SK-N-SH (cell line): Measurements from ENCODE around the gene TPRX1.
A peak's percentile ranks its signal among the peaks of the same experiment; 100 is the strongest.

Source experiments
- EP300 ChIP-seq, 2 experiments: IDR thresholded peaks; 2 replicates each; pipeline versions ENCODE4 v1.4.0 to v1.6.1; 2012; ENCODE audit warnings: borderline replicate concordance in 1 of 2, low read depth in 1 of 2, low read length in 1 of 2
- NFIC ChIP-seq: IDR thresholded peaks from 2 replicates; pipeline ENCODE4 v1.4.0; 2012; ENCODE audit warnings: borderline replicate concordance
- RFX5 ChIP-seq: IDR thresholded peaks from 2 replicates; pipeline ENCODE4 v1.6.1; 2012; ENCODE audit warnings: mild to moderate bottlenecking, improper control_type of control experiment, low read length
- YY1 ChIP-seq: IDR thresholded peaks from 2 replicates; pipeline ENCODE4 v1.4.0; 2012; ENCODE audit warnings: low read depth, mild to moderate bottlenecking
- TF ChIP-seq, protein P1 (sequence below): fragments of 200-600 bp; sonication (generic); IDR thresholded peaks from 2 replicates; pipeline ENCODE4 v1.6.1; 2017; ENCODE audit warnings: antibody characterized with exemption, mild to moderate bottlenecking, moderate library complexity

DNA sequence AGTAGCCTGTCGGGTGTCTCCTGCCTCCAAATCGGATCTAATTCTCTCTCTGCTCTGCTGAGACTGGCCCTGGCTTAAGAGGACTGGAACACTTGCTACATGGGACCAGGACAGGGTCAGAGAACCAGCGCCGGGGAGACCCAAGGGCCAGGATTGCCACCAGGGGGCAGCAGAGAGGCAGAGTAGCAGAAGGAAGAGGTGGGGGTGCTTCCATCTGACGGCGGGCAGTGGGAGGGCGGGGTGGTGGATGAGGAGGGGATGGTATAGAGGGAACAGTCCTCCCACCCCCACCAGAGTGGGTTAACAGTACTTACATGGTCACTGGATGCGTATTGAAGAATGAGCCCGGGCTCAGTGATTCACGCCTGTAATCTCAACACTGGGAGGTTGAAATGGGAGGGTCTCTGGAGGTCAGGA, 13.9 kb downstream of the TPRX1 start:
- TF ChIP-seq, protein P1, sequence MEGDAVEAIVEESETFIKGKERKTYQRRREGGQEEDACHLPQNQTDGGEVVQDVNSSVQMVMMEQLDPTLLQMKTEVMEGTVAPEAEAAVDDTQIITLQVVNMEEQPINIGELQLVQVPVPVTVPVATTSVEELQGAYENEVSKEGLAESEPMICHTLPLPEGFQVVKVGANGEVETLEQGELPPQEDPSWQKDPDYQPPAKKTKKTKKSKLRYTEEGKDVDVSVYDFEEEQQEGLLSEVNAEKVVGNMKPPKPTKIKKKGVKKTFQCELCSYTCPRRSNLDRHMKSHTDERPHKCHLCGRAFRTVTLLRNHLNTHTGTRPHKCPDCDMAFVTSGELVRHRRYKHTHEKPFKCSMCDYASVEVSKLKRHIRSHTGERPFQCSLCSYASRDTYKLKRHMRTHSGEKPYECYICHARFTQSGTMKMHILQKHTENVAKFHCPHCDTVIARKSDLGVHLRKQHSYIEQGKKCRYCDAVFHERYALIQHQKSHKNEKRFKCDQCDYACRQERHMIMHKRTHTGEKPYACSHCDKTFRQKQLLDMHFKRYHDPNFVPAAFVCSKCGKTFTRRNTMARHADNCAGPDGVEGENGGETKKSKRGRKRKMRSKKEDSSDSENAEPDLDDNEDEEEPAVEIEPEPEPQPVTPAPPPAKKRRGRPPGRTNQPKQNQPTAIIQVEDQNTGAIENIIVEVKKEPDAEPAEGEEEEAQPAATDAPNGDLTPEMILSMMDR = peak; percentile 81
- TF ChIP-seq YY1 = no peak
- no peak for TF ChIP-seq EP300 (IDR thresholded peaks at IDR 0.05; ENCODE audit: borderline replicate concordance in 1 of 2, low read depth in 1 of 2, low read length in 1 of 2)
- TF ChIP-seq NFIC = no peak
- no peak for TF ChIP-seq RFX5
